Measurements from ENCODE around the gene MX1.
A peak's percentile ranks its signal among the peaks of the same experiment; 100 is the strongest.

Gene MX1

GRCh38 chr21:41460578-41461527, 34.8 kb downstream of the MX1 start:
- peak; percentile 64 for DNase-seq

DNA sequence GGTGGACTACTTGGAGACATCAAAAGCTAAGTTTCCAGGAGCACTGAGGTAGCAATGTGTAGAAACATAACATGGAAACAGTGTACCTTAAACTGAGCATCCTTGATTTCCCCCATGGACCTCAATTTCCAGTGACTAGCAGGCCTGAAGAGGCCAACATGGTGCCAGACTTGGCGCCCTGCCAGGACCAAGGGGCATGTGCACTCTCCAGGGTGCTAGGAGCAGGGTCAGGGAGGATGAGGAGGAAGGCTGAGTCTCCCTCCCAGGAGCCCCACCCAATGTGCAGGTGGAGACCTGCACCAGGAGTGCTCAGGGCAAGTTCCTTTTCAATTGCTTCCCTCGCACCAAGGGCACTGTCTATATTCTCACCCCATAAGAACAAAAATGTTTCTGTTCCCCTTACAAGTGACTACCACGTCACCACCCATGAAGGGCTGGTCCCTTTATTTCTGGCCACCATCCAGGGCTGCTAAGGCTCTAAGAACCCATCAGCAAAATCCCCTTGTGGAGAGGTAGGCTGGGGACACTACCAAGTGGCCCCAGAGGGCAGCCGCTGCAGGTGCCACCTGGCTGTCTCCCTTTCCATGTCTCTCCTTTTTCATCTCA, 39.2 kb downstream of the MX1 start:
- no peak for DNase-seq

- no peak for DNase-seq
Measured at GRCh38 chr21:41466024-41466820, 40.2 kb downstream of the MX1 start.

GRCh38 chr21:41470054-41470453, 44.0 kb downstream of the MX1 start:
- DNase-seq: no peak

- DNase-seq: no peak
Measured at GRCh38 chr21:41472753-41473548, 46.9 kb downstream of the MX1 start.

- no peak for DNase-seq
Measured at GRCh38 chr21:41475714-41476420, 49.8 kb downstream of the MX1 start.

- no peak for DNase-seq
Measured at GRCh38 chr21:41477641-41478318, 51.7 kb downstream of the MX1 start.

DNA sequence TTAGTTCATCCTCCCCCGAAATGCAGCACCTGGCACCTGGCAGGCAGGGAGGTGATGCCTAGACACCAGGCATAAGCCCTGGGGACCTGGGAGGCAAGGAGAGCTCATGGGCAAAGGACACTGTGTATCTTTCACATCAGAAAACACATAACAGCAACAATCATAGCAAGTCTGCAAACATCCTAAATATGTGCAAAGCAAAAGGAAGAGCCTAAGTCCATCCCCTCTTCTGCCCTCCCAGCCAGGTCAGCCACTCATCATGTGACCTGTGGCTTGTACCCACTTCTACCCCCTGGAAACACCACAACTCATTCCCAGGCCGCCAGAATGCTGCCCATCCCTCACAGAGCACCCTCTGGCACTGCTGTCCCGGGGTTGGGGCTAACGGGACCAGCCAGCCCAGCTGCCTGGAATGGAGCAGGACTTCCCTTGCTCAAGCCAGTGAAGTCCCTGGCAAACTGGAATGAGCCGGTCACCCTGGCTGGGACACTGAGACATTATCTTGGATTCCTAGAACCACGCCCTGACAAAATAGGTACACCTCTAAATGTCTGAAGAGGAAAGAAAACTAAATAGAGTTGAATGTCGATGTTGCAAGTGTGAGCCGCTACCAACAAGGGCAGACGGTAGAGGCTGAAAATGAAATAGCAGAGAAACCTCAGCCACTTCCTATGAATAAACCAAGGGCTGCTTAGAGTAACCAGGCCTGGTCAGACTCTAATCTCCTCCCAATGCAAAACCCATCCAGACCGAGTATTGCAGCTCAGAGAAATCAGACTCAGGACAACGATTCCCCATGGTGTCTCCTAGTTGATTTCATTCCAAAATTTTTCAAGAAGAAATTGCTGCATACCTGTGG, 52.5 kb downstream of the MX1 start:
- DNase-seq: no peak

DNA sequence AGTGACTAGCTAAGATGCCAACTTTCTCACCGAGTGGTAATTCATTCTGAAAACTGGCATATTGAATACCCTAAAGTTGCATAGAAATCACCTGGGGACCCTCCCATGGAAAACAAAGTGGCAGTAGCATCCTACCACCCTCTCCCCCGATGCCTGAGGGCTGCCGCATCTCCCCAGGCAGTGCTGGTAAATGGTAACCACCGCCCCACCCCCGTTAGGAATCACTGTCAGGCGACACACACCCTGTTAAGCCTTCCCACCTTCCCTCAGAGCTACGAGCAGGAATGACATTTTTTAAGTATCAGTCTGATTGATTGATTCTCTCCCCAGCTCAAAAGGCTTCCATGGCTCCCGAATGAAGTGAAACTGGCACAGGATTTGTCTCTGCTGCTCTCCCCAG, 53.6 kb downstream of the MX1 start:
- no peak for DNase-seq

DNA sequence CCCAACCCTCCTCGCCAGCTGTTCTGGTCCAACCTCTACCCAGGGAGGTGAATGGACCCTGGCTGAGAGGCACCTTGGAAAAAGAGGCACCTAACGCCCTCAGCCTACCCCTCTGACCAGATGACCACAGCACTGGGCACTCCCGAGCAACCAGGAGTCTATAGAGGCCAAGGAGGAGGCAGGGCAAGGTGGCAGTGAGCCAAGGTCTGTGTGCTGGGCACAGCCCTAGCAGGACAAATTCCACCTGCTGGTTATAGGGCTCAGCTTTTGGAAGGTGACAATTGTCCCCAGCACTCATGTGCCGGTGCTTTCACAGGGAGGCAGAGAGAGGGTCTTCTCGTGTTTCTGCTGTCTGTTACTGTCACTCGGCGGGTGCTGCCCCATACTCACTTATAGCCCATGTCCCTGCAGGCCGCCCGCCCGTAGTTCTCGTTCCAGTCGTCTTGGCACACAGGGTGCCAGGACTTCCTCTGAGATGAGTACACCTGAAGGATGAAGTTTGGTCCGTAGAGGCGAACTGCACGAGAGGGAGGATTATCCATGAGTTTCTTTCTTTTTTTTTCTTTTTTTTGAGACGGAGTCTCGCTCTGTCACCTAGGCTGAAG, 54.1 kb downstream of the MX1 start:
- no peak for DNase-seq

GRCh38 chr21:41481191-41481590, 55.2 kb downstream of the MX1 start:
- no peak for DNase-seq

DNA sequence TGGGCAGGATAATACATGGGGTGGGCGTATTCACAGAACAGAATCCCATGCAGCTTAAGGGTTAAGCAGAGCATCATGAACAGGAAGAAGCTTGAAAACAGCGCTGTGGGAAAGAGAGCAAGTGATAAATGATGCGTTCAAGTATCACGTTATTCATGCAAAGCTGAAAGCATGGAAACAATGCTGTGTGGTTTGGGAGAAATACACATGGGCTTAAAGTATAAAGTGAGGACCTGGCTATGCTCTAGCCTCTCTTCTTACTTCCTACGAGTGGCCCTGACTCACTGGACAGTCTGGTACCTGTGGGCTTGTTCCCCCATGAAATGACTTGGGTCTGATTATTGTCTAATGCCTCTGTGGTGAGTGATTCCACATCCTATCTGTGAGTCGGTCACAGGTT, 56.3 kb downstream of the MX1 start:
- DNase-seq: no peak

DNA sequence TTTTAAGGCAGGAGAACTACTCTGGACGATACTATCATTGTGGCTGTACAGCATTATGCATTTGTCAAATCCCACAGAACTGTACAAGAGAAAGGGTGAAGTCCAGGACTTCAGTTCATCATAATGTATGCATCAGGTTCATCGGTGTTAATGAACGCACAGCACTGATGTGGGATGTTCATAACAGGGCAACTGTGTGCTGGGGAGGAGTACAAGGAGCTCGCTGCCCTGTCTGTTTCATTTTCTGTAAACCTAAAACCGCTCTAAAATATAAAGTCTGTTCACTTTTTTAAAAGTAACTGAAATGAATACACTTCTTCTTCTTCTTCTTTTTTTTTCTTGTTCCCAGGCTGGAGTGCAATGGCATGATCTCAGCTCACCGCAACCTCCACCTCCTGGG, 56.9 kb downstream of the MX1 start:
- DNase-seq: no peak

DNA sequence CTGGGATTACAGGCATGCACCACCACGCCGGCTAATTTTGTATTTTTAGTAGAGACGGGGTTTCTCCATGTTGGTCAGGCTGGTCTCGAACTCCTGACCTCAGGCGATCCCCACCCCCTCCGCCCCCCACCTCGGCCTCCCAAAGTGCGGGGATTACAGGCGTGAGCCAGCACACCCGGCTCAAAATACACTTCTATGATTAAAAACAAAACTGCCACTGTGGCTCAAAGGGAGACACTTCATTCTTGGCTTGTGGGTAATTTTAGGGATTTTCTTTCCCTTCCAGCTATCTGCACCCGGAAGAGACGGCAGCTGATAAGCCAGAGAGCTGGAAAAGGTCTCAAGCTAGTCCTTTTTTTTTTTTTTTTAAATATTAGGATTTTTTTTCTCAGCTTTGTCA, 57.4 kb downstream of the MX1 start:
- no peak for DNase-seq

DNA sequence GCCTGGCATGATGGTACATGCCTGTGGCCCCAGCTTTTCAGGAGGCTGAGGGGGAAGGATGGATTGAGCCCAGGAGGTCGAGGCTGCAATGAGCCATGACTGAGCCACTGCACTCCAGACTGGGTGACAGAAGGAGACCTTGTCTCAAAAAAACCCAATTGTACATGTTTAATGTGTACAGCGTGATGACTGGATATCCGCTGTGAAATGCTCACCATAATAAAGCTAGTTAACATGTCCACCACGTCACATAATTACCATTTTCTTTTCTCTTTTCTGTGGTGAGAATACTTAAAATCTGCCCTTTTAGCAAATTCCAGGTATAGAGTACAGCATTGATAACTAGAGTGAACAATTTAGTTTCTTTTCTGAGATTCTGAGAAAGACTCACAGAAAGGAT, 57.9 kb downstream of the MX1 start:
- DNase-seq: no peak

- DNase-seq: no peak
Measured at GRCh38 chr21:41487082-41487481, 61.0 kb downstream of the MX1 start.

DNA sequence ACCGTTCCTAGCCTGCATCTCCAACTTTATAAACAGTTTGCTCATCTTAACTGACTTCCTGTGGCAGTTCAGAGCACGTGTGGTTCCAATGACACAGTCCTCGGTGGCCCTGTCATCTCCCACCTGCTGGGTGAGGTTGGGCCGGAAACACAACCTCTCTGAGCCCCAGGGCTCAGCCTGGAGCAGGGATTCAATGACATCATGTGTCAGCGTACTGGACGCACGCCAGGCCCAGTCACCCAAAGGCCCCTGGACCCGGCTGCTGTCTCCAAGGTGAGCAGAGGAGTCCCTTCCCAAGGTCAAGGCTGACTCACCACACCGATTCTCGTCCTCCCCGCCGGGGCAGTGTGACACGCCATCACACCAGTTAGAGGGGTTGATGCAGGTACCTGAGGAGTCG, 62.0 kb downstream of the MX1 start:
- no peak for DNase-seq

DNA sequence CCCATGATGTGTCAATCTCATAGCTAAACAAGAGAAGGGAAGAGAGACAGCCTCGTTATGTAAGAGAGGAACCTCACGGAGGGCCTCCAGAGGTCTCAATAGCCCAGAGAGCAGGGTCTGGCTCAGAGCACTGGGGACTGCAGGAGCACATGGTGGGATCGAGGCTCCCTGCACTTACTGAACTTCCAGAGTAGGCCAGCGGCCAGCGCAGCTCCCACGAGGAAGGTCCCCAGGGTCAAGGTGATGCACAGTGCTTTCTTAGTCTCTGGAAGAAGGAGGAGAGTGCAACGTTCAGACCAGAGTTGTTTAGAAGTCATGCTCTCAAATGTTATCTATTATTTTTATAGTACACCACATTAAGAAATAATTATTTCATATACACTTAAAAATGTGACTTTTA, 63.3 kb downstream of the MX1 start:
- DNase-seq: no peak

- no peak for DNase-seq
Measured at GRCh38 chr21:41490330-41490729, 64.3 kb downstream of the MX1 start.

- DNase-seq: no peak
Measured at GRCh38 chr21:41491412-41491811, 65.4 kb downstream of the MX1 start.
